PC-3 (cell line): Measurements from ENCODE around the gene AGRN. TPM values are rescaled to one million over a fixed set of nuclear protein-coding genes. Genes with fewer than 3 reads are reported as not detected.

Experiments
- ATAC-seq: fragments of 200-7000 bp; cut with Tn5 transposase; 2 replicates; pipeline ENCODE4 v1.9.1; 2020; ENCODE audit warnings: mild to moderate bottlenecking, moderate library complexity
- BruUV-seq: library from RNA; stranded (reverse); fragments of 400-500 nt; replicated peaks from 2 replicates; lab custom pipeline; 2021; lab: Mats Ljungman, UMichigan
- CTCF ChIA-PET: fragments of 300-600 bp; sonication (Branson Sonifier 250); formaldehyde crosslinking; loops from one replicate; lab custom pipeline; 2022; ENCODE audit warnings: antibody characterized with exemption; lab: Charles Lee
- POLR2A ChIA-PET: fragments of 300-600 bp; sonication (Branson Sonifier 250); formaldehyde crosslinking; loops from one replicate; lab custom pipeline; 2022; ENCODE audit warnings: antibody characterized with exemption; ENCODE audit not compliant: unreplicated experiment; lab: Charles Lee
- DNase-seq: peaks from one replicate; pipeline ENCODE4 v3.0.0-alpha.2; 2015
- H2AFZ ChIP-seq: fragments of 300-600 bp; sonication (generic); 2 replicates; pipeline ENCODE4 v1.6.0; 2016; ENCODE audit warnings: antibody characterized with exemption, low read length
- H3F3A ChIP-seq: fragments of 300-600 bp; sonication (generic); one replicate; pipeline ENCODE4 v1.6.0; 2017; ENCODE audit warnings: antibody characterized with exemption, low read length, control low read depth, mild to moderate bottlenecking; ENCODE audit not compliant: unreplicated experiment
- H3K27ac ChIP-seq: fragments of 300-600 bp; sonication (generic); 2 replicates; pipeline ENCODE4 v1.5.1; 2016; ENCODE audit warnings: mild to moderate bottlenecking, low read length
- H3K27me3 ChIP-seq: fragments of 300-600 bp; sonication (generic); 2 replicates; pipeline ENCODE4 v1.6.1; 2016; ENCODE audit warnings: low read length, mixed read lengths
- H3K36me3 ChIP-seq: fragments of 300-600 bp; sonication (generic); 2 replicates; pipeline ENCODE4 v1.6.1; 2016; ENCODE audit warnings: low read depth, mixed run types, low read length, mixed read lengths
- H3K4me1 ChIP-seq: fragments of 300-600 bp; sonication (generic); 2 replicates; pipeline ENCODE4 v1.5.1; 2016; ENCODE audit warnings: low read length; ENCODE audit not compliant: insufficient read depth
- H3K4me2 ChIP-seq: fragments of 300-600 bp; sonication (generic); 2 replicates; pipeline ENCODE4 v1.6.0; 2016; ENCODE audit warnings: low read length
- H3K4me3 ChIP-seq: fragments of 300-600 bp; sonication (generic); 2 replicates; pipeline ENCODE4 v1.5.1; 2016; ENCODE audit warnings: mild to moderate bottlenecking, low read length, mixed read lengths
- H3K79me2 ChIP-seq: fragments of 300-600 bp; sonication (generic); 2 replicates; pipeline ENCODE4 v1.6.1; 2017; ENCODE audit warnings: low read length, mixed read lengths
- H3K9ac ChIP-seq: fragments of 300-600 bp; sonication (generic); 2 replicates; pipeline ENCODE4 v1.6.0; 2016; ENCODE audit warnings: mild to moderate bottlenecking, low read length
- H3K9me2 ChIP-seq: fragments of 300-600 bp; sonication (generic); replicated peaks from 2 replicates; pipeline ENCODE4 v1.6.1; 2016; ENCODE audit warnings: mixed run types, low read length, mixed read lengths
- H3K9me3 ChIP-seq: fragments of 300-600 bp; sonication (generic); 2 replicates; pipeline ENCODE4 v1.6.1; 2016; ENCODE audit warnings: low read length, mixed read lengths
- H4K20me1 ChIP-seq: fragments of 300-600 bp; sonication (generic); 2 replicates; pipeline ENCODE4 v1.6.1; 2016; ENCODE audit warnings: low read length, mixed read lengths
- EZH2 ChIP-seq: fragments of 300-600 bp; sonication (generic); IDR thresholded peaks from one replicate; pipeline ENCODE4 v1.6.1; 2017; ENCODE audit warnings: antibody characterized with exemption, mild to moderate bottlenecking, low read length; ENCODE audit not compliant: unreplicated experiment
- EZH2phosphoT487 ChIP-seq: fragments of 300-600 bp; sonication (generic); IDR thresholded peaks from 2 replicates; pipeline ENCODE4 v1.6.1; 2018; ENCODE audit warnings: mild to moderate bottlenecking, antibody characterized with exemption, low read length, borderline replicate concordance
- intact Hi-C: fragments of 100-400 bp; cut with micrococcal nuclease; formaldehyde crosslinking; loops from 2 replicates; pipeline ENCODE4 v1.9.0; 2023
- total RNA-seq: library from RNA; depleted of rRNA; stranded (reverse); fragments of >200 nt; gene quantifications from 2 replicates; pipeline ENCODE4 v1.2.3, GENCODE V29; 2014
- TF ChIP-seq, protein P1 (sequence below): fragments of 300-600 bp; sonication (generic); conservative IDR thresholded peaks from 2 replicates; pipeline ENCODE4 v1.5.1; 2017; ENCODE audit warnings: antibody characterized with exemption, low read depth, mild to moderate bottlenecking, low read length

AGRN gene
- total RNA-seq, 1 experiment from 2014 or later = 273 TPM

DNA sequence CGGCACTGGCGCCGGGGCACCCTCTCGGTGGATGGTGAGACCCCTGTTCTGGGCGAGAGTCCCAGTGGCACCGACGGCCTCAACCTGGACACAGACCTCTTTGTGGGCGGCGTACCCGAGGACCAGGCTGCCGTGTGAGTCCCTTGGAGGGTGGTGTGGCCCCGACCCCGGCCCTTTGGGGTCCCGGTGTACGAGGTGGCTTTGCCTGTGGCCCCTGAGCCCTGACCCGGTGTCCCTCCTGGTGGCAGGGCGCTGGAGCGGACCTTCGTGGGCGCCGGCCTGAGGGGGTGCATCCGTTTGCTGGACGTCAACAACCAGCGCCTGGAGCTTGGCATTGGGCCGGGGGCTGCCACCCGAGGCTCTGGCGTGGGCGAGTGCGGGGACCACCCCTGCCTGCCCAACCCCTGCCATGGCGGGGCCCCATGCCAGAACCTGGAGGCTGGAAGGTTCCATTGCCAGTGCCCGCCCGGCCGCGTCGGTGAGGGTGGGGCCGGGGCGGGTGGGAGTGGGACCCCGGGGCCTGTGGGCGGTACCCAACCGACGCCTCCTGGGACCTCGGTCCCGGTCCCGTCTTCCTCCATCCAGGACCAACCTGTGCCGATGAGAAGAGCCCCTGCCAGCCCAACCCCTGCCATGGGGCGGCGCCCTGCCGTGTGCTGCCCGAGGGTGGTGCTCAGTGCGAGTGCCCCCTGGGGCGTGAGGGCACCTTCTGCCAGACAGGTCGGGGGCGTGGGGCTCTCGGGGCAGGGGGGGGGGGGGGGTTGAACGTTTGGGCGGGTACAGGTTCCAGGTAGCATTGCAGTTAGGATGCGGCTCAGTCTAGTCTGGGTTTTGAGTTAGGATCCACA lies 29.6 kb downstream of the AGRN start:
- Histone ChIP-seq H3K4me2 (no peak overlapping the region), H3F3A (no peaks in the 10 kb centered on the region), H2AFZ (no peak overlapping the region), H3K79me2 (no peaks in the 10 kb centered on the region), H3K36me3 (peaks cover 81% of the 10 kb centered on the region), H3K27ac (no peak overlapping the region), H4K20me1 (peaks cover 8% of the 10 kb centered on the region; the same call in 1 of the 2 replicates), H3K9me2 (no peaks in the 10 kb centered on the region), H3K27me3 (no peaks in the 10 kb centered on the region), H3K4me3 (no peak overlapping the region), H3K9ac (no peak overlapping the region), H3K4me1 (no peaks in the 10 kb centered on the region), H3K9me3 (no peaks in the 10 kb centered on the region)
- BruUV-seq = no TSS peak
- POLR2A ChIA-PET = no interaction called here
- intact Hi-C loops = no loop called here
- ATAC-seq (no peak), DNase-seq (no peak)
- no peak for TF ChIP-seq EZH2
- TF ChIP-seq, protein P1, sequence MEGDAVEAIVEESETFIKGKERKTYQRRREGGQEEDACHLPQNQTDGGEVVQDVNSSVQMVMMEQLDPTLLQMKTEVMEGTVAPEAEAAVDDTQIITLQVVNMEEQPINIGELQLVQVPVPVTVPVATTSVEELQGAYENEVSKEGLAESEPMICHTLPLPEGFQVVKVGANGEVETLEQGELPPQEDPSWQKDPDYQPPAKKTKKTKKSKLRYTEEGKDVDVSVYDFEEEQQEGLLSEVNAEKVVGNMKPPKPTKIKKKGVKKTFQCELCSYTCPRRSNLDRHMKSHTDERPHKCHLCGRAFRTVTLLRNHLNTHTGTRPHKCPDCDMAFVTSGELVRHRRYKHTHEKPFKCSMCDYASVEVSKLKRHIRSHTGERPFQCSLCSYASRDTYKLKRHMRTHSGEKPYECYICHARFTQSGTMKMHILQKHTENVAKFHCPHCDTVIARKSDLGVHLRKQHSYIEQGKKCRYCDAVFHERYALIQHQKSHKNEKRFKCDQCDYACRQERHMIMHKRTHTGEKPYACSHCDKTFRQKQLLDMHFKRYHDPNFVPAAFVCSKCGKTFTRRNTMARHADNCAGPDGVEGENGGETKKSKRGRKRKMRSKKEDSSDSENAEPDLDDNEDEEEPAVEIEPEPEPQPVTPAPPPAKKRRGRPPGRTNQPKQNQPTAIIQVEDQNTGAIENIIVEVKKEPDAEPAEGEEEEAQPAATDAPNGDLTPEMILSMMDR = no peak
- TF ChIP-seq EZH2phosphoT487 = no peak
- CTCF ChIA-PET = no interaction called here

DNA sequence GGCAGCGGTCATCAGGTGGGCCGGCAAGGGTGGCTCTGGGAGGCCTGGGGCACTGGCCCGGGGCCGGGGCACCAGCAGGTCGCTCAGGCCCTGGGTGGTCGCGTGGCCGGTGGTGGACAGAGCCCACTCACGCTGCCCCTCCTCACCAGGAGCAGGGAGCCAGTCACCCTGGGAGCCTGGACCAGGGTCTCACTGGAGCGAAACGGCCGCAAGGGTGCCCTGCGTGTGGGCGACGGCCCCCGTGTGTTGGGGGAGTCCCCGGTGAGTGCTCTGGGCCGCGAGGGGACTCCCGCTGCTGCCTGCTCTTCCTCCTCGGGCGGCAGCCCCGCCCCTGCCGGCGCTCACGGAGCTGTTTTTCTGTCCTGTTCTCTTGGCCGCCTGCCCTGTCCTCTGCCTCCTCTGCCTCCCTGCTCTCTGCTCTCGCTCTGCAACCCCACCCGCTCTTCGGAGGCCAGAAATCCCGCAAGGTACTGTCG lies 30.7 kb downstream of the AGRN start:
- DNase-seq (no peak), ATAC-seq (no peak)
- no peak for TF ChIP-seq EZH2phosphoT487
- Histone ChIP-seq H2AFZ (no peak overlapping the region), H3K27me3 (no peaks in the 10 kb centered on the region), H3K4me1 (no peaks in the 10 kb centered on the region), H3K9me2 (no peaks in the 10 kb centered on the region), H3K79me2 (no peaks in the 10 kb centered on the region), H3K27ac (no peak overlapping the region), H4K20me1 (peaks cover 8% of the 10 kb centered on the region; the same call in 1 of the 2 replicates), H3K4me3 (no peak overlapping the region), H3K4me2 (no peak overlapping the region), H3K9ac (no peak overlapping the region), H3K36me3 (peaks cover 84% of the 10 kb centered on the region), H3F3A (no peaks in the 10 kb centered on the region), H3K9me3 (no peaks in the 10 kb centered on the region)
- no TSS peak for BruUV-seq
- intact Hi-C loops = no loop called here
- ChIA-PET CTCF (no interaction called here), POLR2A (no interaction called here)

DNA sequence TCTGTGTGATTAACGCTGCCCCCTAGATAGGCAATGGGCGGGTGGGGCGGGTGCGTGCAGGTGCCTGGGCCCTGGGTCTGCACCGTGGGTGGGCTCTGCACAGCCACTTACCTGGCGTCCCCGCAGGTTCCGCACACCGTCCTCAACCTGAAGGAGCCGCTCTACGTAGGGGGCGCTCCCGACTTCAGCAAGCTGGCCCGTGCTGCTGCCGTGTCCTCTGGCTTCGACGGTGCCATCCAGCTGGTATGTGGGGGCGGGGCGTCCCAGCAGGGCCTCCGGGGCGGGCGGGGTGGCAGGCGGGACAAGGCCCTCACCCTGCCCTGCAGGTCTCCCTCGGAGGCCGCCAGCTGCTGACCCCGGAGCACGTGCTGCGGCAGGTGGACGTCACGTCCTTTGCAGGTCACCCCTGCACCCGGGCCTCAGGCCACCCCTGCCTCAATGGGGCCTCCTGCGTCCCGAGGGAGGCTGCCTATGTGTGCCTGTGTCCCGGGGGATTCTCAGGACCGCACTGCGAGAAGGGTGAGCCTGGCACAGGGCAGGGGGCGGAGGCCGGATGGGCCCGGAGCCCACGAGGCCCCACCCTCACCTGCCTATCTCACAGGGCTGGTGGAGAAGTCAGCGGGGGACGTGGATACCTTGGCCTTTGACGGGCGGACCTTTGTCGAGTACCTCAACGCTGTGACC lies 31.3 kb downstream of the AGRN start:
- TF ChIP-seq EZH2phosphoT487 (no peak), EZH2 (no peak)
- TF ChIP-seq, protein P1 = no peak
- no peak overlapping the region for H2AFZ ChIP-seq
- no peak overlapping the region for H3K4me2 ChIP-seq
- H3K36me3 ChIP-seq = peaks cover 81% of the 10 kb centered on the region
- no peak for ATAC-seq
- no peaks in the 10 kb centered on the region for H3K9me2 ChIP-seq
- BruUV-seq = no TSS peak
- H4K20me1 ChIP-seq = peaks cover 8% of the 10 kb centered on the region; the same call in 1 of the 2 replicates
- H3K27me3 ChIP-seq = no peaks in the 10 kb centered on the region
- H3K9ac ChIP-seq = no peak overlapping the region
- POLR2A ChIA-PET = no interaction called here
- intact Hi-C loops = no loop called here
- H3F3A ChIP-seq = no peaks in the 10 kb centered on the region
- no peak for DNase-seq
- no peak overlapping the region for H3K27ac ChIP-seq
- CTCF ChIA-PET = no interaction called here
- no peak overlapping the region for H3K4me3 ChIP-seq
- H3K79me2 ChIP-seq = no peaks in the 10 kb centered on the region
- no peaks in the 10 kb centered on the region for H3K9me3 ChIP-seq
- H3K4me1 ChIP-seq = no peaks in the 10 kb centered on the region
